ENCODE measurements around the gene AP2M1.
"Not testable (repeated sequence)": the region's sequence is repeated elsewhere in the genome, so short reads cannot be mapped to it uniquely, and the experiment has no call there.

AP2M1 gene

DNA sequence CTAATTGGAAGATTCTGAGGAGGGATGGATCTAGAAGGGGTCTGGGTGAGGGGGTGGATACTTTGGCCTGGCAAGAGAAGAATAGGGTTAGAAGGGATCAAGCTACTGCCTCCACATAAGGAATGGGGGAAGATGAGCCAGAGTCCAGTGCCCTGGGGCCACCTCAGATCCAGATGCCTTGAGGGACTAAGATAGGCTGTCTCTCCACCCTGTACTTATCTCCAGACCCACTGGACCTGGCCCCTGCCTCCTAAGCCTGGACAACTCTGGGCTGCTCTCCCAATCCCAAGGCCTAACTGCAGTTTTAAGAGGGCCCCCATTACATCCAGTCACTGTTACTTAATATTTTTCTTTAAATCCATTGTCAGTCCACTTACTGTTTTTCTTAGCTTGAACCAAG lies 17.4 kb upstream of the AP2M1 start:
- DNase-seq: no peak

DNA sequence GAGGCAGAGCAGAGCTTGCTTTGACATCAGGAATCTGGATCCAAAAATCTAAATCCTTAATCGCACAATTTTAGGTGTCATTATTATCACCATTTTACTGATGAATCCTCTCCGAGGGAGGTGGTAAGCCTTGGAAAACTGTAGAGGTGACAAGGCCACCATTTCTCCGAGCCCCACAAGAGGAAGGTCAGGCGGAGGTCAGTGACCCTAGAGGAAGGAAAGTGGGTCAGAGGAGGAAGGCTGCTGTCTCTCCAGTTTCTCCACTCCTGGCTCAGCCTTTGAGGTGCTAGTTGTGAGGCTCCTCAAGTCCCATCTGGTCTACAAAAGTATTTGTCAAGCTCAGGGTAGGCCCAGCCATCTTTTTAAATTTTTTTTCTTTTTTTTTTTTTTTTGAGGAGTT lies 16.3 kb upstream of the AP2M1 start:
- no peak for DNase-seq

DNA sequence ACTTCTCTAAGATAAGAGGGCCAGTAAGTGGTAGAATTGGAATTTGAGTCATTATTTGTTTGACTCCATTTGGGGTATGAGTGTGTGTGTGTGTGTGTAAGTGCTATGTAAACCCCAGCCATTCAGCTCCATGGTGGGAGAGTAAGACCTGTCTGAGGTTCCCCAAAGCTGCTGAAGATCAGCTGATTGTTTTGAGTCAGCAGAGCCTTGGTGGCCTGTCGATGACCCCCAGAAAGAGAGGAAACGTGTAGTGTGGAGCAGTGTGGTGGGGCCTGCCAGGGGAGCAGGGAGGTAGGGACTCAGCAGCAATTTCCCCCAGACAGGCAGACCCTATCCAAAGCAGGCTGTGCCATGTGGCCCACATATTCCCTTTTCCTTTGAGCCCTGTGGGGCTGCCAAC lies 14.2 kb upstream of the AP2M1 start:
- no peak for DNase-seq

DNA sequence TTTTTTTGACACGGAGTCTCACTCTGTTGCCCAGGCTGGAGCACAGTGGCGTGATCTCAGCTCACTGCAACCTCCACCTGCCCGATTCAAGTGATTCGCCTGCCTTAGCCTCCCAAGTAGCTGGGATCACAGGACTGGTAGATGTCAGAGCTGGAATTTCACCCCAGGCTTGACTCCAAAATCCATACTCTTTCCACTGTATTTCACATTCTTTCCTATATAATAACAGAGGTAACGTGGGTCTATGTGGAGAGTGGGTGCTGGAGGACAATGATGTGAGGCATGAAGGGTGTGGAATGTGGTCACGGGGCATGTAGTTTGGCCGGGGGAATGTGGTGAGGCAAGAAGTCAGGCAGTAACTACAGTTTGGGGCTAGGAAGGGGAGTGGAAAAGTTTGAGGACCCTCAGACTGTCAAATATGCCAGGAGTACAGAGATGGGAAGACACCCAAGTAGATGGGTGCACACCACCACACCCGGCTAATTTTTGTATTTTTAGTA lies 12.0 kb upstream of the AP2M1 start:
- DNase-seq: not testable (repeated sequence)

- DNase-seq: no peak
Observed at GRCh38 chr3:184164648-184165330, 9.9 kb upstream of the AP2M1 start.

GRCh38 chr3:184165543-184165942 lies 9.1 kb upstream of the AP2M1 start:
- DNase-seq: no peak

GRCh38 chr3:184166671-184167070 lies 8.0 kb upstream of the AP2M1 start:
- DNase-seq: no peak

- DNase-seq: no peak
Observed at GRCh38 chr3:184167786-184168185, 6.9 kb upstream of the AP2M1 start.

DNA sequence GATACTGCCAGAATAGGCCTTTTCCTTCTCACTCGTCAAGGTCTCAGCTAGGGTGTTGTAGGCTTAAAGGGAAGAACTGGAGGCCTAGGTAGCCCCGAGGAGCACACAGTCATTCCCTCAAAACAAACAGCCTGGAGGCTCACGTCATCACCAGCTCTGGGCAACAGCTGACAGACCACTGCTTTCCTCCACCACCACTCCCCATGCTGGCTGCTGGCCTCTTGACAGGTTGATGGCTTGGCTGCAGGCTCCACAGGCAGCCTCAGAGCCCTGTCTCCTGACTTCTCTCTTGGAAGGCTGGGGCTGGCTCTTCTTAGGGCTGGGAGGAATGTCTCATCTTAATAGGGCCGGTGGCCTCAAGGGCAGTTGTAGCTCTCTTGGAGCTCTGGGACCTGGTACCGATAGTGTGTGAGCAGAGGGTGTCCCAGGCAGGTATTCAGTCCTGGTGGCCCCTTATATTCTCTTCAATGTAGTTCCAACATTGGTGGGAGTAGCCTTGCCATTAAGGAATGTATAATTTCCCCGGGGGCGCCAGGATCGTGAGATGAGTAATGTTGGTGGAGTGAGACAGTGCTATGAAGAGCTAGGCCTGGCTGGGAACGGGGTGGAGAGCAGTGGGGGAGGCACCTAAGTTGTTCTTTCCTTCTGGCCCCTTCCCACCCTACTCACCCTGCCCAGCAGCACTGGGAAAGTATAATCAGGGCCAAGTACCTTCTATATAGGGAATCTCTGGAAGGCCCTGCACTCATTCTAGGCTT lies 6.1 kb upstream of the AP2M1 start:
- no peak for DNase-seq

GRCh38 chr3:184169896-184170875 lies 4.5 kb upstream of the AP2M1 start:
- no peak for DNase-seq

- no peak for DNase-seq
Observed at GRCh38 chr3:184171562-184171961, 3.1 kb upstream of the AP2M1 start.

DNA sequence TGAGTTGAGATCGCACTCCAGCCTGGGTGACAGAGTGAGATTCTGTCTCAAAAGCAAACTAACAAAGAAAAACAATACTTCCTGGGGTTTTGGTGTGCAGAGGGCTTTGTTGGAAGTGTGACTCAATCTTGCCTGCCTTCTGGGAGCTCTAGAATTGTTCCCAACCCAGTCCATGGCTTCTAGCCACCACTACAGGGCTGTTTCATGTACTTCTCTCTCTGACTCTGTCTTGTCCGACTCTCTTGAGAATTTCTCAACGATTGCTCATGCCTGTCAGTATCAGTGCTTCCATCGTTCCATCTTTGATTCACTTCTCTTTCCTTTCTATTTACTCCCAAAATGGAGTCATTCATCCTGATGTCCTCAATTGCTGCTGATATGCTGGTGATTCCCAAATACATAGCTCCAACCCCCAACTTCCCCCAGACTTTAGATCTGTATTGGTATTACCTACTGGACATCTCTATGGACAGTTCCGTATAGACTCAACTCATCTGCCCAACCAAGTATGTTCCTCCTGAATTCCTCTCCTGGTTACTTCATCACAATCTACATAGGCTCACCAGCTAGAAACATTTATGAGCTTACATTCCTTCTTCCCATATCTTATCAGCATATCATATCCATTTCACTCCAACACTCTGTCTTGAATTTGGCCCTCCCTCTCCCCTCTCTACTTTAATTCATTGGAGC lies 1.8 kb upstream of the AP2M1 start:
- DNase-seq: no peak

DNA sequence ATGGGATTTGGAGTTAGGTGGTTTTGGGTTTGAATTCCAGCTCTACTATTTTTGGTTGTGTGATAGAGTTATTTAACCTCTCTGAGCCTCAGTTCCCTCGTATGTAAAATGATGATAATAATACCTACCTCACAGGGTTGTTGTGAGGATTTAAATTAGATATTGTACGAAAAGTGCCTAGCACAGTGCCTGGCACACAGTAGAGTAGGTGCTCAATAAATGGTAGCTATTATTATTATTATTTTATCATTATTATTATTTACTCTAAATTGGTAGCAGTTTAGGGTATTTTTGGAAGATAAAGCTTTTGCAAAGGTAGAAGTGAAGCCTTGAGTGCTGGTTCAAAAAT lies 1.3 kb upstream of the AP2M1 start:
- DNase-seq: no peak

GRCh38 chr3:184174284-184174645 lies 390 bp upstream of the AP2M1 start:
- peak in 2 of 14 donors; percentile 35 to 72 for DNase-seq

GRCh38 chr3:184175506-184175905 lies 851 bp downstream of the AP2M1 start:
- DNase-seq: no peak

- DNase-seq: peak in 2 of 14 donors; percentile 32 to 44
Observed at GRCh38 chr3:184175981-184176376, 1.3 kb downstream of the AP2M1 start.

DNA sequence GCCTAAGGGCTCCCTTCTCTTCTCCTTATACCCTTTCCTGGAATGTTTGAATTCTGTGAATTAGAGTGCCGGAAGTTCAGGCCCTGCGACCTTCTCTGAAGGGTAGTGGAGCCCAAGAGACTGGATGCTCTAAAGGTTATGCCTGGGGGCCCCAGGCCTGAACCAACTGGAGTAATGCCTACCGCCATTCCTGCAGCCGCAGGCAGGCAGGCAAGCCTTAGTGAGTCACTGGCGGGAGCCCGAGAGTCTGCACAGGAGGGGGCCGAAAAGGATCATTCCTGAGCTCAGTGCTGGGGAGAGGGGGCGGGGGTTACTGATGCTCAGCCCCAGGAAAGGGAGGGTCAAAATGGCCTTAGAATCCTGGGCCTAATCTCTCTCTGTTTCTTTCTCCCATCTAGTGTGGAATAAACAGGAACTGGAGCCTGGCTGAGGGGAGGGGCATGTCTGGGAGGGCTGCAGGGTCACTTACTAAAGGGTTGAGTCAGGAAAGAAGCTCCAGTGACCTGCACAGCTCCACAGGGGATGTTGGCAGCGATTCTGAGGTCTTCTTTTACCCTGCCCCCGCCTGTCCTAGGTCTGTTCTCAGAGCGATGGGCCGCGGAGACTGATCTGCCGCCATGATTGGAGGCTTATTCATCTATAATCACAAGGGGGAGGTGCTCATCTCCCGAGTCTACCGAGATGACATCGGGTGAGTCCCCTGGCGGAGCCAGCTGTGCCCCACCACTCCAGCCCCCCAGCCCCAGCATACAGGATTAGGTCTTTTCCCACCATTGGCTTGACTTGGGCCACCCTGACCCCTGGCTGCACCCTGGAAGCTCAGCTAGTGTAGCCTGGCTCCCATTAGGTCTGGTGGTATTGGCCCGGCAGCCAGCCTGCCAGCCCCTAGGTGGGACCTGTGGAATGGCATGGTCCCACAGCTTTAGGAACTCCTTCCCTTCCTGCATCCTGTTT lies 2.0 kb downstream of the AP2M1 start:
- peak in 10 of 14 donors; percentile 7 to 70 (median 42) for DNase-seq

- DNase-seq: no peak
Observed at GRCh38 chr3:184177331-184177731, 2.7 kb downstream of the AP2M1 start.

DNA sequence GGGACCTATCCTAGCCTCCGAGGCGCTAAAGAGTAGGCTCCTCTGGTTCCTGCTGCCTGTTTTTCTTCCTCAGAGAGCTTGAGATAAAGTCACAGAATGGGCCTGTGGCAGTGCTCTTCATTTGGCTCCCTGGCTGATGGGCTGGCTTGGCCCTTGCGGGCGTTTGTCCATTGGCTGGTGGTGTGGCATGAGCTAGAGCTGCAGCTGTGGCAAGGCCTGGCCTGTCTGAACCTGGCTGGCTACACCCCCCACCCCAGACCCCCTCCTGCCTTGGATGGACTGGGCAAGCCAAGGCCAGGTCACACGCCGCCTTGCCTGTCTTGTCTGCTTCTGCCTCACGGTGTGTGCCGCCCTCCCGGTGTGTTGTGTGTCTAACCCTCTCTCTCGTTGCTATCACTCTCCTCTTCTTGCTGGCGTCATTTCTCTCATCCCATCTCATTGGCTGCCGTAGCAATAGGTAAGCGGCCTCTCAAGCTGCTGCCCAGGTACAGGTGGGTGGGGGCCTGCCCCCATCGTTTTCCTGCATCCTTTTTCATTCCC lies 3.2 kb downstream of the AP2M1 start:
- DNase-seq: no peak

DNA sequence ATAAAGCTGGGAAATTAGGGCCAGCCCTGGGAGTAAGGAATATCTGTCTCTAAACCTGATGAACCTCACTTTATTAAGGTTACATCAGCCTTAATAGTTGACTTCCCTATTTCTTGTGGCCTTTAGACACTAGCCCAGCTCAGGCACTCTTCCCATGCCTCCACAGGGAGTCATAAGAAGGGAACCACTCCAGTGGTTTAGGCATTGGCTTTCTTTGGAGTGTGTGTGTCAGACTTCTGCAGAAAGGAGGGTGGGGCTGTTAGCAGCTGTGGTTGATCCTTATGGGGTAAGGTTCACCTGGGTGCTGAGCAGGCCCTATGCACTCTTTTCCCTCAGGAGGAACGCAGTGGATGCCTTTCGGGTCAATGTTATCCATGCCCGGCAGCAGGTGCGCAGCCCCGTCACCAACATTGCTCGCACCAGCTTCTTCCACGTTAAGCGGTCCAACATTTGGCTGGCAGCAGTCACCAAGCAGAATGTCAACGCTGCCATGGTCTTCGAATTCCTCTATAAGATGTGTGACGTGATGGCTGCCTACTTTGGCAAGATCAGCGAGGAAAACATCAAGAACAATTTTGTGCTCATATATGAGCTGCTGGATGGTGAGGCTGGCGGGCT lies 4.0 kb downstream of the AP2M1 start:
- no peak for DNase-seq
